ENCODE results near the gene LSM7.

DNA sequence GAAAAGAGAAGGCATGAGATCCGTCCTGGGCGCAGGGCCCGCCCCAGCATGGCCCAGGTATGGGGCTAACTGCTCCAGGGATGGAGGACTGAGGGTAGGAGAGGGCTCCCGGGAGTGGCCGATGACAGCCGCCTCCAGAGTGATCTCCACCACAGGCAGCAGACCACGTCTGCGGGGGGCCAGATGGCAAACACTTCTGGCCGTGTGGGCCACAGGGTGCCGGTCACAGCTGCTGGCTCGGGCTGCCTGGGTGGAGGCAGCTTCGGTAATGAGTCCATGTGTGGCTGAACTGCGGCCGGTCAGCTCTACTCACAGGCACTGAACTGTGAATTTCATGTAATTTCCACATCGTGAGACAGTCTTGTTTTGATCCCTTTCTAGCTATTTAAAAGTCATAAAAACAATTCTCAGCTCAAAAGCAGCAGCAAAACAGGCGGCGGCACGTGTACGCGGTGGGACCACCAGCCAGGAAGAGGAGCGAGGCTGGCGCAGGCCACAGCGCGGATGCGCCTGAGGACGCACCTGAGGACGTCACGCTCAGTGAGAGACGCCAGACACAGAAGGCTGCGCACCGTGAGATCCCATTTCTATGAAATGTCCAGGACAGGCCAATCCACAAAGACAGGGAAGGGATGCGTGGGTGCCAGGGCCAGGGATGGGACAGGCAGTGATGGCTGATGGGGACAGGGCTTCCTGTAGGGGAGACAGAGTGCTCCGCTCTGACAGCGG lies 4.0 kb downstream of the LSM7 start:
- TF ChIP-seq EZH2 (IDR thresholded peaks at IDR 0.05; ENCODE audit: borderline replicate concordance, low read length): no peak
- TF ChIP-seq CTCF (conservative IDR thresholded peaks at IDR 0.05 in 1 of 2, IDR thresholded peaks at IDR 0.05 in 1 of 2; ENCODE audit: extremely low read depth in 1 of 2, insufficient read depth in 1 of 2, low read depth in 1 of 2, low read length in 2 of 2): no peak

Measured in mammary epithelial cell (primary cell).